Fibroblast of skin of right quadriceps (primary cell): ENCODE measurements around the gene PCDHGA6.
"Not testable (repeated sequence)": the region's sequence is repeated elsewhere in the genome, so short reads cannot be mapped to it uniquely, and the experiment has no call there.

Experiments used
- DNase-seq: peaks from one replicate; pipeline ENCODE4 v3.0.0-alpha.2; 2013

Gene PCDHGA6

GRCh38 chr5:141373673-141374317 lies at the start of gene PCDHGA6:
Gene PCDHGA6, plus strand, starts transcription at chr5:141373891. Its CDS starts 193 bp downstream, at chr5:141374084.
- DNase-seq = peak; percentile 33

GRCh38 chr5:141326088-141326854 lies 47.4 kb upstream of the PCDHGA6 start:
- DNase-seq = peak; percentile 67

- DNase-seq = no peak
Observed at GRCh38 chr5:141328231-141328630, 45.5 kb upstream of the PCDHGA6 start.

- DNase-seq = no peak
Observed at GRCh38 chr5:141330299-141331080, 43.2 kb upstream of the PCDHGA6 start, which contains the start of gene PCDHGA1. Gene PCDHGA1, plus strand, starts transcription at chr5:141330514.

- not testable (repeated sequence) for DNase-seq
Observed at GRCh38 chr5:141332571-141332970, 41.1 kb upstream of the PCDHGA6 start.

GRCh38 chr5:141338538-141339306 lies 35.0 kb upstream of the PCDHGA6 start, which contains the start of gene PCDHGA2:
Gene PCDHGA2, plus strand, starts transcription at chr5:141338760.
- peak; percentile 48 for DNase-seq

GRCh38 chr5:141340781-141341354 lies 32.8 kb upstream of the PCDHGA6 start:
- not testable (repeated sequence) for DNase-seq

- no peak for DNase-seq
Observed at GRCh38 chr5:141342773-141343172, 30.9 kb upstream of the PCDHGA6 start.

- peak; percentile 57 for DNase-seq
Observed at GRCh38 chr5:141343242-141343952, 30.3 kb upstream of the PCDHGA6 start, which contains the start of gene PCDHGA3. Gene PCDHGA3, plus strand, starts transcription at chr5:141343829. Its CDS starts 205 bp downstream, at chr5:141344034.

GRCh38 chr5:141343953-141344463 lies 29.7 kb upstream of the PCDHGA6 start:
- no peak for DNase-seq

- DNase-seq = no peak
Observed at GRCh38 chr5:141345327-141345726, 28.4 kb upstream of the PCDHGA6 start.

- DNase-seq = not testable (repeated sequence)
Observed at GRCh38 chr5:141346017-141346416, 27.7 kb upstream of the PCDHGA6 start.

GRCh38 chr5:141349917-141350619 lies 23.6 kb upstream of the PCDHGA6 start, which contains the start of gene PCDHGB1:
Gene PCDHGB1, plus strand, starts transcription at chr5:141350099. Its CDS starts 162 bp downstream, at chr5:141350261.
- peak; percentile 54 for DNase-seq

GRCh38 chr5:141351591-141351990 lies 22.1 kb upstream of the PCDHGA6 start:
- DNase-seq = no peak

GRCh38 chr5:141354900-141355469 lies 18.7 kb upstream of the PCDHGA6 start, which contains the start of gene PCDHGA4:
Gene PCDHGA4, plus strand, starts transcription at chr5:141355021. Its CDS starts 87 bp downstream, at chr5:141355108.
- peak; percentile 20 for DNase-seq

GRCh38 chr5:141355641-141356040 lies 18.1 kb upstream of the PCDHGA6 start:
- DNase-seq = no peak

GRCh38 chr5:141356133-141356532 lies 17.6 kb upstream of the PCDHGA6 start:
- no peak for DNase-seq

- no peak for DNase-seq
Observed at GRCh38 chr5:141356950-141357349, 16.7 kb upstream of the PCDHGA6 start.

- DNase-seq = peak; percentile 32
Observed at GRCh38 chr5:141359790-141360426, 13.8 kb upstream of the PCDHGA6 start, which contains the start of gene PCDHGB2. Gene PCDHGB2, plus strand, starts transcription at chr5:141359994. Its CDS starts 142 bp downstream, at chr5:141360136.
